Uterus (tissue), 2 donors: ENCODE data around the gene NAA20.

Experiments used
- POLR2A ChIP-seq, 2 donors: fragments of 450-650 bp; IDR thresholded peaks; one replicate each; pipeline ENCODE4 v1.6.1; 2016; ENCODE audit warnings: antibody characterized with exemption in 2 of 2, mild to moderate bottlenecking in 1 of 2, moderate library complexity in 1 of 2
- TF ChIP-seq, protein P1 (sequence below), 4 experiments: fragments of 200-600 bp in 2 of 4; fragments of 450-650 bp in 2 of 4; sonication (generic) in 2 of 4; IDR thresholded peaks; one replicate each; pipeline ENCODE4 v1.5.1; 2016 to 2019; ENCODE audit warnings: antibody characterized with exemption in 4 of 4, mild to moderate bottlenecking in 2 of 4, moderate library complexity in 1 of 4

GRCh38 chr20:20027284-20027683 is 10.1 kb downstream of the NAA20 start:
- no peak for TF ChIP-seq POLR2A (IDR thresholded peaks at IDR 0.05)
- TF ChIP-seq, protein P1, sequence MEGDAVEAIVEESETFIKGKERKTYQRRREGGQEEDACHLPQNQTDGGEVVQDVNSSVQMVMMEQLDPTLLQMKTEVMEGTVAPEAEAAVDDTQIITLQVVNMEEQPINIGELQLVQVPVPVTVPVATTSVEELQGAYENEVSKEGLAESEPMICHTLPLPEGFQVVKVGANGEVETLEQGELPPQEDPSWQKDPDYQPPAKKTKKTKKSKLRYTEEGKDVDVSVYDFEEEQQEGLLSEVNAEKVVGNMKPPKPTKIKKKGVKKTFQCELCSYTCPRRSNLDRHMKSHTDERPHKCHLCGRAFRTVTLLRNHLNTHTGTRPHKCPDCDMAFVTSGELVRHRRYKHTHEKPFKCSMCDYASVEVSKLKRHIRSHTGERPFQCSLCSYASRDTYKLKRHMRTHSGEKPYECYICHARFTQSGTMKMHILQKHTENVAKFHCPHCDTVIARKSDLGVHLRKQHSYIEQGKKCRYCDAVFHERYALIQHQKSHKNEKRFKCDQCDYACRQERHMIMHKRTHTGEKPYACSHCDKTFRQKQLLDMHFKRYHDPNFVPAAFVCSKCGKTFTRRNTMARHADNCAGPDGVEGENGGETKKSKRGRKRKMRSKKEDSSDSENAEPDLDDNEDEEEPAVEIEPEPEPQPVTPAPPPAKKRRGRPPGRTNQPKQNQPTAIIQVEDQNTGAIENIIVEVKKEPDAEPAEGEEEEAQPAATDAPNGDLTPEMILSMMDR (IDR thresholded peaks at IDR 0.05) = no peak
